WTC11 (cell line): ENCODE results near the gene PAK5. TPM values are rescaled to one million over a fixed set of nuclear protein-coding genes. Genes with fewer than 3 reads are reported as not detected.
A peak's percentile ranks its signal among the peaks of the same experiment; 100 is the strongest.

Source experiments
- ATAC-seq: fragments of 200-7000 bp; cut with Tn5 transposase; 2 replicates; pipeline ENCODE4 v1.10.0; 2021; ENCODE audit warnings: mild to moderate bottlenecking, moderate library complexity
- CTCF ChIA-PET: fragments of 300-600 bp; sonication (Branson Sonifier 250); formaldehyde crosslinking; loops from one replicate; lab custom pipeline; 2021; ENCODE audit warnings: antibody characterized with exemption; lab: Charles Lee
- POLR2A ChIA-PET: fragments of 350-600 bp; sonication (Branson Sonifier 250); formaldehyde crosslinking; loops from one replicate; lab custom pipeline; 2021; ENCODE audit warnings: antibody characterized with exemption; lab: Charles Lee
- DNase-seq: peaks from one replicate; pipeline ENCODE4 v3.0.0; 2021; ENCODE audit warnings: low spot score
- H3K27ac Mint-ChIP-seq: 2 replicates; pipeline ENCODE4 v1.8.0; 2021; ENCODE audit warnings: mixed read lengths
- H3K27me3 Mint-ChIP-seq: 2 replicates; pipeline ENCODE4 v1.8.0; 2021; ENCODE audit warnings: low read depth, mild to moderate bottlenecking, moderate library complexity, mixed read lengths
- H3K36me3 Mint-ChIP-seq: 2 replicates; pipeline ENCODE4 v1.8.0; 2021; ENCODE audit warnings: mixed read lengths
- H3K4me1 Mint-ChIP-seq: 2 replicates; pipeline ENCODE4 v1.8.0; 2022; ENCODE audit warnings: mixed read lengths
- H3K4me3 Mint-ChIP-seq: 2 replicates; pipeline ENCODE4 v1.8.0; 2021; ENCODE audit warnings: mild to moderate bottlenecking, moderate library complexity, mixed read lengths
- H3K9me3 Mint-ChIP-seq: 2 replicates; pipeline ENCODE4 v1.8.0; 2021; ENCODE audit warnings: mixed read lengths
- ARID4B ChIP-seq: sonication (generic); formaldehyde crosslinking; IDR thresholded peaks from 2 replicates; pipeline ENCODE4 v1.8.0; 2023; ENCODE audit warnings: missing genetic modification reagents, mild to moderate bottlenecking, borderline replicate concordance
- CBFB ChIP-seq: sonication (generic); formaldehyde crosslinking; IDR thresholded peaks from 2 replicates; pipeline ENCODE4 v1.8.1; 2022; ENCODE audit warnings: mild to moderate bottlenecking, low read depth, missing genetic modification reagents
- ELF4 ChIP-seq: sonication (generic); formaldehyde crosslinking; IDR thresholded peaks from 2 replicates; pipeline ENCODE4 v1.8.1; 2022; ENCODE audit warnings: low read depth, mild to moderate bottlenecking, moderate library complexity, missing genetic modification reagents
- FOXJ3 ChIP-seq: sonication (generic); formaldehyde crosslinking; IDR thresholded peaks from 2 replicates; pipeline ENCODE4 v1.9.0; 2021; ENCODE audit warnings: missing genetic modification reagents, mild to moderate bottlenecking, borderline replicate concordance
- FOXP4 ChIP-seq: sonication (generic); formaldehyde crosslinking; IDR thresholded peaks from 2 replicates; pipeline ENCODE4 v1.8.0; 2022; ENCODE audit warnings: mild to moderate bottlenecking, missing genetic modification reagents
- GRHL2 ChIP-seq: fragments of 250-450 bp; sonication (Bioruptor Pico); IDR thresholded peaks from 2 replicates; pipeline ENCODE4 v1.8.0; 2022; ENCODE audit warnings: mild to moderate bottlenecking, moderate library complexity; ENCODE audit not compliant: insufficient replicate concordance, severe bottlenecking
- IRF1 ChIP-seq: sonication (generic); formaldehyde crosslinking; IDR thresholded peaks from 2 replicates; pipeline ENCODE4 v1.8.0; 2023; ENCODE audit warnings: missing genetic modification reagents
- JAZF1 ChIP-seq: fragments of 250-450 bp; sonication (Bioruptor Pico); IDR thresholded peaks from 2 replicates; pipeline ENCODE4 v1.9.0; 2021; ENCODE audit warnings: moderate library complexity, mild to moderate bottlenecking, inconsistent platforms
- MXD4 ChIP-seq: fragments of 250-450 bp; sonication (Bioruptor Pico); IDR thresholded peaks from 2 replicates; pipeline ENCODE4 v1.8.0; 2021; ENCODE audit warnings: mild to moderate bottlenecking, moderate library complexity, borderline replicate concordance
- NFATC4 ChIP-seq: fragments of 250-450 bp; sonication (Bioruptor Pico); IDR thresholded peaks from 2 replicates; pipeline ENCODE4 v1.9.0; 2021; ENCODE audit warnings: mild to moderate bottlenecking
- OVOL2 ChIP-seq: fragments of 250-450 bp; sonication (Bioruptor Pico); IDR thresholded peaks from 2 replicates; pipeline ENCODE4 v1.9.0; 2021; ENCODE audit warnings: mild to moderate bottlenecking, borderline replicate concordance
- RELA ChIP-seq: sonication (generic); formaldehyde crosslinking; IDR thresholded peaks from 2 replicates; pipeline ENCODE4 v1.8.1; 2022; ENCODE audit warnings: missing genetic modification reagents, mild to moderate bottlenecking, borderline replicate concordance
- TCF7 ChIP-seq: sonication (generic); formaldehyde crosslinking; IDR thresholded peaks from 2 replicates; pipeline ENCODE4 v1.8.0; 2022; ENCODE audit warnings: mild to moderate bottlenecking, low read depth, missing genetic modification reagents, moderate library complexity
- TEAD1 ChIP-seq: sonication (generic); formaldehyde crosslinking; IDR thresholded peaks from 2 replicates; pipeline ENCODE4 v1.8.0; 2022; ENCODE audit warnings: mild to moderate bottlenecking, missing genetic modification reagents
- TEAD4 ChIP-seq: sonication (generic); formaldehyde crosslinking; IDR thresholded peaks from 2 replicates; pipeline ENCODE4 v1.8.0; 2022; ENCODE audit warnings: mild to moderate bottlenecking, missing genetic modification reagents
- USF1 ChIP-seq: sonication (generic); formaldehyde crosslinking; IDR thresholded peaks from 2 replicates; pipeline ENCODE4 v1.8.0; 2022; ENCODE audit warnings: mild to moderate bottlenecking, missing genetic modification reagents
- ZBTB21 ChIP-seq: sonication (generic); formaldehyde crosslinking; IDR thresholded peaks from 2 replicates; pipeline ENCODE4 v1.8.1; 2023; ENCODE audit warnings: mild to moderate bottlenecking, missing genetic modification reagents, borderline replicate concordance
- ZBTB43 ChIP-seq: sonication (generic); formaldehyde crosslinking; IDR thresholded peaks from 2 replicates; pipeline ENCODE4 v1.8.1; 2023; ENCODE audit warnings: mild to moderate bottlenecking, missing genetic modification reagents
- ZNF263 ChIP-seq: sonication (generic); formaldehyde crosslinking; IDR thresholded peaks from 2 replicates; pipeline ENCODE4 v1.8.1; 2022; ENCODE audit warnings: low read depth, mild to moderate bottlenecking, moderate library complexity, missing genetic modification reagents
- ZNF396 ChIP-seq: fragments of 250-450 bp; sonication (Bioruptor Pico); IDR thresholded peaks from 2 replicates; pipeline ENCODE4 v1.8.0; 2021; ENCODE audit warnings: mild to moderate bottlenecking, moderate library complexity, borderline replicate concordance
- ZNF671 ChIP-seq: fragments of 250-450 bp; sonication (Bioruptor Pico); IDR thresholded peaks from 2 replicates; pipeline ENCODE4 v1.8.0; 2021; ENCODE audit warnings: mild to moderate bottlenecking
- total RNA-seq: library from RNA; stranded (reverse); gene quantifications from 3 replicates; pipeline ENCODE4 v1.2.3, GENCODE V29; 2021

PAK5 gene
- total RNA-seq, 1 experiment from 2014 or later, result 0.31 TPM

GRCh38 chr20:9515214-9515585 is 323.7 kb downstream of the PAK5 start (continued):
- TF ChIP-seq FOXP4 (CRISPR knock-in tag) (no peak), TCF7 (CRISPR knock-in tag) (no peak), ZNF263 (no peak), TEAD1 (CRISPR knock-in tag) (no peak), ELF4 (CRISPR knock-in tag) (no peak), TEAD4 (CRISPR knock-in tag) (no peak), CBFB (CRISPR knock-in tag) (no peak), IRF1 (CRISPR knock-in tag) (no peak), OVOL2 (no peak)

GRCh38 chr20:9514461-9515213 is 324.2 kb downstream of the PAK5 start, which contains the start of gene LAMP5:
TSS of gene LAMP5 (plus strand) at chr20:9514590. CDS start at chr20:9514853, 263 bp downstream.
- POLR2A ChIA-PET, result no interaction called here
- Mint-ChIP-seq H3K27ac (no peak within 1 kb of the TSS), H3K4me3 (peak within 1 kb of the TSS; percentile 79), H3K27me3 (peaks cover 100% of the 10 kb centered on the region), H3K4me1 (peaks cover 50% of the 10 kb centered on the region), H3K36me3 (no peaks in the 10 kb centered on the region), H3K9me3 (no peaks in the 10 kb centered on the region)
- DNase-seq (peak; percentile 82), ATAC-seq (peak; percentile 74)
- CTCF ChIA-PET, result interaction anchor here (0.6 to 5.8 kb wide), 5 partner anchors 9 to 996 kb away, joined by 3 to 48 read pairs (median 4); no protein-coding TSS in a partner anchor
- TF ChIP-seq USF1 (CRISPR knock-in tag) (0 out of 2 replicates have a peak, but pooled peaks have one; percentile 19), ARID4B (CRISPR knock-in tag) (no peak)

- H3K27me3 Mint-ChIP-seq, result peaks cover 100% of the 10 kb centered on the region
- ChIA-PET CTCF (interaction anchor here (0.6 to 5.8 kb wide), 4 partner anchors 12 to 254 kb away, joined by 3 to 48 read pairs (median 6); no protein-coding TSS in a partner anchor), POLR2A (no interaction called here)
- no peaks in the 10 kb centered on the region for H3K9me3 Mint-ChIP-seq
- no peak for DNase-seq
- peak; percentile 5; the same call in 1 of the 2 replicates for ATAC-seq
- no peak overlapping the region for H3K27ac Mint-ChIP-seq
- peaks cover 48% of the 10 kb centered on the region for H3K4me1 Mint-ChIP-seq
- no peaks in the 10 kb centered on the region for H3K36me3 Mint-ChIP-seq
- peak overlapping the region; percentile 79 for H3K4me3 Mint-ChIP-seq
- TF ChIP-seq ZNF671 (CRISPR knock-in tag) (no peak), RELA (CRISPR knock-in tag) (no peak), NFATC4 (CRISPR knock-in tag) (no peak), GRHL2 (CRISPR knock-in tag) (no peak), ZNF396 (CRISPR knock-in tag) (no peak), ZBTB21 (CRISPR knock-in tag) (no peak), FOXJ3 (CRISPR knock-in tag) (no peak), JAZF1 (CRISPR knock-in tag) (no peak), ZBTB43 (no peak), MXD4 (CRISPR knock-in tag) (no peak)
Observed at GRCh38 chr20:9514072-9514460, 324.8 kb downstream of the PAK5 start.
